ENCODE measurements around the gene FN3KRP. TPM values are rescaled to one million over a fixed set of nuclear protein-coding genes. Genes with fewer than 3 reads are reported as not detected.

Gene FN3KRP
- total and polyA plus RNA-seq, 2 of the 13 experiments (the other 11 are each of a cell fraction or from before 2014, with no cell fraction given) = 22.4 to 28.2 TPM

DNA sequence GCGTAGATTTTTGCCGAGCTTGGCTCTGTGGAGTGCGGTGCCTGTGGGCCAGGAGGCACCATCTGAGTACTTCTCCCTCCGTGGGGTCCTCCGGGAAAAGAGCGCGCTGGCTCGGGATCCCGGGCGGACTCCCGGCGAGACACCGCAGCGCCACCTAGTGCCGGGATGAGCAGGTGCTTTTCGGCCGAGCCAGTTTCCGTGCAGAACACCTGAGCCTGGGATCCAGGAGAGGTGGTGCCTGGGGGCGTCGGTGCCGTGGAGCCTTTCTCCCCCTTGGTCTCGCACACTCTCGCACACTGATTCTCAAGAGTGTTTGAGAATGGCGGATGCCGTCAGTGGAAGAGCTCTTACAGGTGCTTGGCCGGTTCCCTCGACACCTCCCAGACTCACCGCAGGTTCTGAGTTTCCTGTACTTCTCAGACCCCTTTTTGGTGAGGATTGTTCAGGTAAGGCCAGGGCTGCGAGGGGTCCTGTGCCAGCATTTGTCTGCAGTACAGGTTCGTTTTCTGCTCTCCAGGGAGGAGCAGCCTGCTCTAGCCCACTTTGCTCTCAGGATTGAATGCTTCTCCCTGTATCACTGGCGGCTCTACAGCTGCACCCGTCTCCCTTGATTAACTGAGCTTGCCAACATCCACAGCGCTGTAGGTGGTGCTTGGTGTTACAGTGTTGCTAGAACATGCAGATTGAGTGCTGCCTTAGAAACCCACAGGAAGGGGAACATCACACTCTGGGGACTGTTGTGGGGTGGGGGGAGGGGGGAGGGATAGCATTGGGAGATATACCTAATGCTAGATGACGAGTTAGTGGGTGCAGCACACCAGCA is 58.7 kb downstream of the FN3KRP start (continued):
- no peak for TF ChIP-seq THRA (CRISPR knock-in tag; IDR thresholded peaks at IDR 0.05; ENCODE audit: borderline replicate concordance)
- no peak for TF ChIP-seq NCOR1 (IDR thresholded peaks at IDR 0.05; ENCODE audit: borderline replicate concordance, low read length)
- TF ChIP-seq ZNF207 (IDR thresholded peaks at IDR 0.05; ENCODE audit: borderline replicate concordance) = no peak
- TF ChIP-seq ZNF180 (CRISPR knock-in tag; IDR thresholded peaks at IDR 0.05; ENCODE audit: borderline replicate concordance, low read depth) = no peak
- TF ChIP-seq ZSCAN12 (CRISPR knock-in tag; IDR thresholded peaks at IDR 0.05) = no peak
- TF ChIP-seq KMT2A (CRISPR knock-in tag; IDR thresholded peaks at IDR 0.05) = peak; percentile 43; the same call in 1 of the 2 replicates
- no peak for TF ChIP-seq ZNF33B (CRISPR knock-in tag; IDR thresholded peaks at IDR 0.05)
- no peak for TF ChIP-seq TCF7L2 (IDR thresholded peaks at IDR 0.05; ENCODE audit: low read depth, low read length)
- TF ChIP-seq PHF21A (CRISPR knock-in tag; IDR thresholded peaks at IDR 0.05) = no peak
- TF ChIP-seq ZNF225 (CRISPR knock-in tag; IDR thresholded peaks at IDR 0.05) = no peak
- no peak for TF ChIP-seq CBFB (CRISPR knock-in tag; IDR thresholded peaks at IDR 0.05)
- peak; percentile 26; the same call in 1 of the 2 replicates for TF ChIP-seq SMC3 (IDR thresholded peaks at IDR 0.05; ENCODE audit: low read length)
- TF ChIP-seq, protein P1, sequence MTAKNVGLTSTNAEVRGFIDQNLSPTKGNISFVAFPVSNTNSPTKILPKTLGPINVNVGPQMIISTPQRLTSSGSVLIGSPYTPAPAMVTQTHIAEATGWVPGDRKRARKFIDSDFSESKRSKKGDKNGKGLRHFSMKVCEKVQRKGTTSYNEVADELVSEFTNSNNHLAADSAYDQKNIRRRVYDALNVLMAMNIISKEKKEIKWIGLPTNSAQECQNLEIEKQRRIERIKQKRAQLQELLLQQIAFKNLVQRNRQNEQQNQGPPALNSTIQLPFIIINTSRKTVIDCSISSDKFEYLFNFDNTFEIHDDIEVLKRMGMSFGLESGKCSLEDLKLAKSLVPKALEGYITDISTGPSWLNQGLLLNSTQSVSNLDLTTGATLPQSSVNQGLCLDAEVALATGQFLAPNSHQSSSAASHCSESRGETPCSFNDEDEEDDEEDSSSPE (CRISPR knock-in tag; IDR thresholded peaks at IDR 0.05) = no peak
- peak; percentile 17; the same call in 1 of the 2 replicates for TF ChIP-seq GATAD2A (CRISPR knock-in tag; IDR thresholded peaks at IDR 0.05)
- no peak for TF ChIP-seq ARHGAP35 (CRISPR knock-in tag; IDR thresholded peaks at IDR 0.05; ENCODE audit: borderline replicate concordance)
- no peak for TF ChIP-seq ZNF724P (CRISPR knock-in tag; IDR thresholded peaks at IDR 0.05; ENCODE audit: borderline replicate concordance)
- peak; percentile 44; the same call in 1 of the 3 replicates for TF ChIP-seq MXI1 (IDR thresholded peaks at IDR 0.05; ENCODE audit: borderline replicate concordance, low read depth, low read length)
- TF ChIP-seq, protein P2, sequence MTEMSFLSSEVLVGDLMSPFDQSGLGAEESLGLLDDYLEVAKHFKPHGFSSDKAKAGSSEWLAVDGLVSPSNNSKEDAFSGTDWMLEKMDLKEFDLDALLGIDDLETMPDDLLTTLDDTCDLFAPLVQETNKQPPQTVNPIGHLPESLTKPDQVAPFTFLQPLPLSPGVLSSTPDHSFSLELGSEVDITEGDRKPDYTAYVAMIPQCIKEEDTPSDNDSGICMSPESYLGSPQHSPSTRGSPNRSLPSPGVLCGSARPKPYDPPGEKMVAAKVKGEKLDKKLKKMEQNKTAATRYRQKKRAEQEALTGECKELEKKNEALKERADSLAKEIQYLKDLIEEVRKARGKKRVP (CRISPR knock-in tag; IDR thresholded peaks at IDR 0.05) = no peak
- TF ChIP-seq RFXANK (CRISPR knock-in tag; IDR thresholded peaks at IDR 0.05) = no peak
- TF ChIP-seq MYPOP (CRISPR knock-in tag; IDR thresholded peaks at IDR 0.05) = no peak
- TF ChIP-seq, protein P3, sequence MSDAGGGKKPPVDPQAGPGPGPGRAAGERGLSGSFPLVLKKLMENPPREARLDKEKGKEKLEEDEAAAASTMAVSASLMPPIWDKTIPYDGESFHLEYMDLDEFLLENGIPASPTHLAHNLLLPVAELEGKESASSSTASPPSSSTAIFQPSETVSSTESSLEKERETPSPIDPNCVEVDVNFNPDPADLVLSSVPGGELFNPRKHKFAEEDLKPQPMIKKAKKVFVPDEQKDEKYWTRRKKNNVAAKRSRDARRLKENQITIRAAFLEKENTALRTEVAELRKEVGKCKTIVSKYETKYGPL (CRISPR knock-in tag; IDR thresholded peaks at IDR 0.05) = no peak
- no peak for TF ChIP-seq AGO2 (optimal IDR thresholded peaks at IDR 0.05; ENCODE audit: low read depth, low read length)
- TF ChIP-seq ZNF547 (CRISPR knock-in tag; IDR thresholded peaks at IDR 0.05) = 0 out of 2 replicates have a peak, but pooled peaks have one; percentile 45
